Activated CD8-positive, alpha-beta memory T cell treated with anti-CD3 and anti-CD28 coated beads, Interleukin-2, amount 50 U/mL, for 24 hours (primary cell): ENCODE data around the gene MACROD2.

Experiments
- DNase-seq: peaks from one replicate; pipeline ENCODE4 v3.0.0-alpha.2; 2020; ENCODE audit errors: extremely low read depth

Gene MACROD2

DNA sequence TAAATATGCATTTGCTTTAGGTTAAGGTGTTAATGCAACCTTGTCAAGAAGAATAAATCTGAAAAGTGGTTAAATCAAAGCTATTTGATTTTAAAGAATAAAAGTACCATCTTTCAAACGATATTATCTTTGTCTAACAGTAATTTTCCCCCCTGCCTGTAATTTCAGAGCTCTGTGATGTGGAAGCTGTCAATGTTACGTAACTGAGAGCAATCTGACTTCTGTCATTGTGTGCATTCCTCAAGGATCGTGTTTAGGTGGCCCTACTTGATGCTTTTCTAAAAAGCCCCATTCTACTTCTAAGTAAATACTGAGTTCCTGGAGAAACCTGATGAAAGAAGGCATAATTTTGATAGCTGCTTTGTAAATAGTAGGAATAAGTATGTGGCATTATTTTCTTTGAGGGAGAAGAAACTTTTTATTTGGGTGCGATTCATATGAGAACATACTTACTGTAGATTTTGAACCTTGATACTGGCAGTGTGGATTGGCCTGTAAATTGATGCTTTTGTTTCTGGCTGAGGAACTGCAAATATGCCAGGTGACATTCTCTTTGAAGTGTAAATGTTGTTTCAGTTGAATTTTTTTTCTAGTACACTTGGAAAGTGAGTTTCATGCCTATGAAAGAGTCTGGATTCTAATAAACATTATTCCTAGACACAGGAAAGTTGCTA lies 871.7 kb downstream of the MACROD2 start:
- DNase-seq, result no peak

DNA sequence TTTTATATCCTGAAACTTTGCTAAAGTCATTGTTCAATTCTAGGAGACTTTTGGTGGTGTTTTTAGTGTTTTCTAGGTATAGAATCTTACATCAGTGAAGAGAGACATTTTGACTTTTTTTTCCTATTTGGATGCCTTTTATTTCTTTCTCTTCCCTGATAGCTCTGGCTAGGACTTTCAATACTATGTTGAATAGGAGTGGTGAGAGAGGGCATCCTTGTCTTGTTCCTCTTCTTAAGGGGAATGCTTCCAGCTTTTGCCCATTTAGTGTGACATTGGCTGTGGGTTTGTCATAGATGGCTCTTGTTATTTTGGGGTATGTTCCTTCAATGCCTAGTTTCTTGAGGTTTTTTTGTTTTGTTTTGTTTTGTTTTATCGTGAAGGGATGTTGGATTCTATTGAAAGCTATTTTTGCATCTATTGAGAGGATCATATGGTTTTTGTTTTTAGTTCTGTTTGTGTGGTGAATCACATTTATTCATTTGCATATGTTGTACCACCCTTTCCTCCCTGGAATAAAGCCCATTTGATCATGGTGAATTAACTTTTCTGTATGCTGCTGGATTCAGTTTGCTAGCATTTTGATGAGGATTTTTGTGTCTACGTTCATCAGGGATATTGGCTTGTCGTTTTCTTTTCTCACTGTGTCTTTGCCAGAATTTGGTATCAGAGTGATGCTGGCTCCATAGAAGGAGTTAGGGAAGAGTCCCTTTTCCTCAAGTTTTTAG lies 882.1 kb downstream of the MACROD2 start:
- no peak for DNase-seq

DNA sequence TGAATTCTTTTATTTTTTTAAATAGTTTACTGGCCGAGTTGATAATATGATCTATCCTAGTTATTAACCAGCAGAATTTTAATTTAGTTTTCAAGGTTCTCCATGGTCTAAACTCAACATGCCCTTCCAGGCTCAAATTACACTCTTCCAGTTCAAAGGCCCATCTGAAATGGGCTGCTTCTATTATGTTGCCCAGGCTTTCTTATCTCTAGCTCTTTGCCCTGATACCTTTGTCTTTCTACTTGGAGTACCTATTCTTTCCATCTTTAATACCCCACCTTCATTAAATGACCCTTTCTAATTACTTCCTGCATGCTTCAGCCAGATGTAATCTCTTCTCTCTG lies 883.3 kb downstream of the MACROD2 start:
- DNase-seq, result no peak

DNA sequence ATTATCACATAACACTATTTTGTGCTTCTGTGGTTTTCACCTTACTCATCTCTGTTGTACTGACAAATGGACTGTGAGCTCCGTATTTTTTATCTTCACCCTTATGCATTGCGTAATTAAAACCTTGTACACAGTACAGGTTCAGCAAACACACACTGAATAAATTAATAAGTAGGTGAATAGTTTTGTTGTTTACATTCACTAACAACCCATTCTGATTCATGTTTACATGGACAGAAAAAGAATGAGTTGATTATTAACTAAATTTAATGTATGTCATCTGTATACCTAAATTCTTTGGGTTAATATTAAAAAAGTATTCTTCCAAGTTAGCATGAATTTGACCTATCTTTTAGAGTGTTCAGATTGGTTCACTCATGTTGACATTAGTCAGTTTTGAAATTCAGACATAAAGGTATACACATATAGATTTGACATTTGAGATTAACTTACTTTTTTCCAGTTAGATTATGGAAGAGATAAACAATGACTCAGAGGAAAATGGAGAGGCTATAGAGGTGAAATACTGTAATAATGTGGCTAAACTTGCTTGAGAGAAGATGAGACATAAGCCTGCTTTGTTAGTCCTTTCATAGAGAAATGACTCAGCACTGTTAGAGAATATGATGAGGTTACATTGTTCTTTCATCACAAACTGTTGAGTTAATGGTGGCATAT lies 883.8 kb downstream of the MACROD2 start:
- DNase-seq, result no peak

DNA sequence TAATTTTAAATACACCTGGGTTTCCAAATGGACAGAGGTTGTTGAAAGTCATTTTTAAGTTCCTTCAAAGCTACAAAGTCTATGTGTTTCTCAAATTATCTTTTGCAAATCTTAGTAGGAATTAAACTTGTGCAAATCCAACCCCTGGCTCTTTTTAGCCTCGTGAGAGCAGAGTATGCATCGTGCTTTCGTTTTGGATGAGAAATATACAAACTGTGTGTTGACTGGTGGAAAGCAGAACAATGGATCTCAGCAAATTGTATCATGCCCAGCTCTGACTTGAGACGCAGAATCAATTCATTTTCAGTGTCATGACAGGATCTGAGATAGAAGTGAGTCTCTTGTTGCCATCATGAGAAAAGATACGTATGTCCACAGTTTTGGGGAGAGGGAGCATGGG lies 884.5 kb downstream of the MACROD2 start:
- DNase-seq, result no peak

DNA sequence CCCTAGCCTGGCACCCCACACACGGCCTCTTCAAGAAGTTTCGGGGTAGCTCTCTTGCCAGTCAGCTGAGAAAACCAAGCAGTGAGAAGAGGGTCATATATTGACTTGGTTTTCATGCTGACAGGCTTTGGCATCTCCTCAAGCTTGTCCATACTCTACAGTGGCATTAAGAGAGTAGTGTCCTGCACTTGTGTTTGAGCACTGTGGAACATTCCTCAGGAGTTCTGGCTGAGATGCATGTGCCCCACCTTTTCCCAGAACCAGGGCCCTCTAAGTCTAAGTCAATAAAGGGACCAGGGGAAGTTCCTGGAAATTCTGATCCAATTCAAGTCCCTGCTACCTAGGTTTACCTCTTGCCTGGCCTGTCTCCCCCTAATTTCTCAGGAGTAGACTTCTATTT lies 886.2 kb downstream of the MACROD2 start:
- no peak for DNase-seq

DNA sequence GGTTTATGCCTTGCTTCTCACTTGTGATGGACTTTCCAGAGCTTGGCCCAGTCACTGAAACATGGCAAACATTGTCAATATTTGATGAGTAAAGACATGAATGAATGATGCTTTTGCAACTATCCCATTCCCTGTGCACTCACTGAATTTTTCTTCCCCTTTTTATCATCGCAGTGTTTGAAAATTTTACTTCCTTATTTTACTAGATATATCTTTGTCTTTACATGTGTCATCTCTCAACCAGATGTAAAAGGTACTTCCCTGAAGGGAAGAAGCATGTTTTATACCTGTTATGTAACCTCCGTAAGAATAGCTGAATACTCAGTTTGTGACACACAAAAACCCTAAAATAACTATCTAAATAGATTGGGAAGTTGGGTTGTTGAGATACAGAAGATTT lies 886.8 kb downstream of the MACROD2 start:
- no peak for DNase-seq

DNA sequence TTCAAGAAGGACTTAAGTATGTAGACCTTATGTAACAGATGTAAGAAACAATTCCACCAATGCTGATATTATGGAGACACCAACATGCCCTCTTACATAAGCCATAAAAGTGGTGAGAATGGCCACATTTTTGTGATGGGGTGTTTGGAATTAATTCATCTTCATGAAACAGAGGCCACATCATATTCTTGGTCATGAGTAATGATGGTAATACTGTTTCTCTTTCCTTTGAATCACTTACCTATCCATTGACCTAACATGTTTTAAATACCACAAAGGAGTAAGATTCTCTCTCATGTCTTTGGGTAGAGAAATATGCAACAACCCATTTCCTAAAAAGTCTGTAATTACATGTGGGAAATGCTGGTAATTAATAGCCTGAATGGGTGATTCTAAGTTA lies 887.5 kb downstream of the MACROD2 start:
- DNase-seq, result no peak

DNA sequence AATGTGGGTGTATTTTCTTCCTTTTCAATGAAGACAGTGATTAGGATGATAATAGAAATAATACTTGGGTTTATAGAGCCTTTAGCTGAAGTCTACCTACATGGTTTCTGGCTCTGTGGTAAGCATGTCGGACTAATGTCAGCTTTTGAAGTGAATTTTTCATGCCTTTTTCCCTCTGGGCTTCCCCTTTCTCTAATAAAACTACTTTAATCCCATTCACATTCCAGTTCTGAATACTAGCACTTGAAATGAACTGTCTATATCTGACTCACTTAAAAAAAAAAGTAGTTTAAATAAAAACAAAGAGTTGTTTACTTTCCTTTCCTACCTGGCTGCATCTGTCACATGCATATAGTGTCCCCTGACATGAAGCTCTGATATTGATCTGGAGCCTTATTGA lies 888.0 kb downstream of the MACROD2 start:
- DNase-seq, result no peak

DNA sequence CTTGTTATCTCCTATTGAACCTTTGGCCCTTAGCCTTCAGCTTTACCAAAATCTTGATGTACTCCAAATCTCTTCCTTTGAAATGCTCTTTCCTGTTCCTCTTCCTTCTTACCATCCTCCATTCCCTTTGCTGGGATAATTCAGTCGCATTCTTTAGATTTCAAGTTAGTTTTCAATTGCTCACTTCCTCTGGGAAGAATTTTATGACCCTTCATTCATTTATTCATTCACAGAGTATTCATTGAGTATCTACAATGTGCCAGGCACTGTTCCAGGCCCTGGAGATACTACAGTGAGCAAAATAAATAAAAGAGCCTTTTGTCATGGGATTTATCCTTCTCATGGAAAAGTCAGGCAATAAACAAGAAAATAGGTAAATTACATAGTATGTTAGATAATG lies 890.3 kb downstream of the MACROD2 start:
- no peak for DNase-seq

DNA sequence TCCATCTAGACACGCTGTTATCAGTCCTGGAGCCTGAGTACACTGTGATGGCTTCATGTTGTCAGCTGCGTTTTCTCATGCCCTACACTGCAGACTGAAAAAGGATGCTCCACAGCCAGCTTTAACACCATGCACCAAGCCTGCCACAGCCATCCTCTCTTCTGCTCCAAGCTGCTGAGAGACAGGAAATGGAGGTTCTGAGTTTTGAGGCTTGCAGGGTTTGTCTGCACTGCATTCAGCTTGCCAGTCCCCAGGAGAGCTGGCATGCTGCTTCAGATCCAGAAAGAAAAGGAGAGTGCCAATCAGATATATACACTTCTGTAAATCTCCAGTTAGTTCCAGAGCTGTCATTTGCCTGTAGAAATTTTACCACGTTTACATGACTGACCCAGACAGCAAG lies 892.8 kb downstream of the MACROD2 start:
- no peak for DNase-seq

DNA sequence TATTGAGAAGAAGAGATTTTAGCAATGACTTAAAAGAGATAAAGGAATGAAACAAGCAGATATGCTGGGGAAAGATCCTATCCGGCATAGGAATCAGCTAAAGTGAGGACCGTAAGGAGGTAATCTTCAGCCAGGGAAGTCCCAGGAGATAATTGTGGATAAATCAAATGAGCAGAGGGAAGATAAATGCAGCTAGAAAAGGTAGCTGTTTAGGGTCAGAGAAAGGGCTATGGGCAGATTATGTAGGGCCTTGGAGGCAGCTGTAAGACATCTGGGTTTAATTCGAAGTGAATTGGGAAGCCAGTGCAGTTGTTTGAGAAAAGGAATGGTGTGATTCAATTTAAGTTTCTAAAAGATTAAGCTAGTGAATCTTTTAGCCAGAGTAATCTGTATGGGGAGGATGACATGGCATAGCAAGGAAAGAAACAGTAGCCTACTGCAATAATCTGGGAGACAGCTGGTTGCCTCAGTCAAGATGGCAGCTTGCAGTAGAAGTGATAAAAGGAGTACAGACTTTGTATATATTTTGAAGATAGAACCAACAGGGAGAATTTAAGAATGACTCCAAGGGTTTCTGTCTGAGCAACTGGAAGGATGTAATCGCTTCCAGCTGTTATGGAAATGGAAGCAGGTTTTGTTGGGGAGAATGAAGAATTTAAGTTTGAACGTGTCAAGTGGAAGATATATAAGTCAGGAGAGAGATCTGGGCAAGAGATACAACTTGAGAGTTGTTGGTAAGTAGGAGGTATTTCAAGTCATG lies 894.4 kb downstream of the MACROD2 start:
- DNase-seq, result no peak

DNA sequence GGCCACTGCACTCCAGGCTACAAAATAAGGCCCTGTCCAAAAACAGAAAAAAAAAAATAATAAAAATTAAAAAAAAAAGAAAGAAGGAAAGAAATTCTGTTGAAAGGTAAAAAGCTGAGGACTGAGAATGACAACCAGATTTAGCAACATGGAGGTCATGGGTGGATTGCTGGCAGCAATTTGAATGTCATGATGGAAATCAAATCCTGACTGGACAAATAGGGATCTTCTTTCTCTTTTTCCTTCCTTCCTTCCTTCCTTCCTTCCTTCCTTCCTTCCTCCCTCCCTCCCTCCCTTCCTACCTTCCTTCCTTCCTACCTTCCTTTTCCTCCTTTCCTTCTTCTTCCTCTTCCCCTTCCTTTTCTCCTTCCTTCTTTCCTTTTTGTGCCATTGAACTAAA lies 895.4 kb downstream of the MACROD2 start:
- no peak for DNase-seq

DNA sequence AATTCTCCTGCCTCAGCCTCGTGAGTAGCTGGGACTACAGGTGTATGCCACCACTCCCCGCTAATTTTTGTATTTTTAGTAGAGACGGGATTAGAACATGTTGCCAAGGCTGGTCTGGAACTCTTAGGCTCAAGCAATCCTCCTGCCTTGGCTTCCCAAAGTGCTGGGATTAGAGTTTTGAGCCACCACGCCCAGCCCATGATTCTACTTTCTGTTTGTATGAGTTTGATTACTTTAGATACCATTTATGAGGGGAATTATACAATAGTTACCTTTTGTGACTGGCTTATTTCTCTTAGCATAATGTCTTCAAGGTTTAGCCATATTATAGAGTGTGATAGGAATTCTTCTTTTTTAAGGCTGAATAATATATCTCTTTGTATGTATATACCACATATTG lies 897.5 kb downstream of the MACROD2 start:
- DNase-seq, result no peak

DNA sequence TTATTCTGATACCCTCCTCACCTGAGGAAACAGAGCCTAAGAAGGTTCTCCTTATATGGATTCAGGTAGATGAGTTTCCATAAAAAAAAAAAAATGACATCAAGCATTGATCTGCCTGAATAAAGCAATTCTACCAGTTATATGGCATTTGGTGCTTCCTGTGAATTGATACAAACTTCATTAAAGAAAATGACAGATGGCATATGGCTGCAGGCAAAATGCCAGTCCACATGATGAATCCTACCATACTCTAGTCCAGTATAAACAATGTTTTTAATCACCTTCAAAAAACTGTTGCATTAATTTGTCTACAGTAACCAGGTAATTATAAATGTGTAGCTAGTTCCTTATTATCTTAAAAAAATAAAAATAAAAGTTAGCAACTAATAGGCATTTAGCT lies 901.3 kb downstream of the MACROD2 start:
- no peak for DNase-seq

DNA sequence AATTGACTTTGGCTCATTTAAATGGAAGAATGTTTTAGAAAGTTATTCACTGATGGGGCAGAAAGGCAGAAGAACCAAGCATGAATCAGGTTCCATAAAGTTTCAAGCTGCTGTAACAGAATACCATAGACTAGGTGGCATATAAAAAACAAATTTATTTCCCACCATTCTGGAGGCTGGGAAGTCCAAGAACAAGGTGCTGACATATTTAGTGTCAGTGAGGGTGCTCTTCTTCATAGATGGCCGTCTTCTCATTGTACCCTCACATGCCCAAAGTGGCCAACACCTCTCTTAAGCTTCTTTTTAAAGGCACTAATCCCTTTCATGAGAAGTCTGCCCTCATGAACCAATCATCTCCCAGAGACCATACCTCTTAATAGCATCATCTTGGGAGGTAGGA lies 902.3 kb downstream of the MACROD2 start:
- DNase-seq, result no peak

DNA sequence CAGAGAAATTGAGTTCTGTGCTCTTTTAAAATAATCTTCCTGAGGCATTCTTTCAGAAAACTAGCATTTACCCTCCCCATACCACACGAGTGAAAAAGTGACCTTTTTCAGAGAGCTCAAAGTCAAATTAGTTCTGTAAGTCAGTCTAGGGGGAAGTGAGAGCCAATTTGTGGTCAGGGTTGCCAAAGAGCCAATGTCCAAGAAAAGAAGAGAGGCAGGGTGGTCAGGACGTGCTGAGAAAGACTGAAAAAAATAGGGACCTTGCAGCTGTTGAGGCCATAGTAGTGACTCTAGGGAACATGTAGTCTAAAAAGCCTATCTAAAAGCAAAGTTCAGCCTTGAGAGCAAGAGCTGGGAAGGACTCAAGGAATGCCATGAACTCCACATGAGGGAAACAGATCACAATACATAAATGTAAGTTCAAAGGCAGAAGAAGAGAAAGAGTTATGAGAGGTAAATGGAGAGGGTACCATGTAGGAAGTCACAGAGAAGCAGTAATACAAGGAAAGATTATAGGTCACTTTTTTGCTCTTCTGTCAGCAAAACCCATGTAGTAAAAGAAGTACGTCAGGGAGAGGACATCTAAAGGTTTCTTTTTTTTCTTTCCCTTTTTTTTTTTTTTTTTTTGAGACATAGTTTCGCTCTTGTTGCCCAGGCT lies 907.2 kb downstream of the MACROD2 start:
- DNase-seq, result no peak

DNA sequence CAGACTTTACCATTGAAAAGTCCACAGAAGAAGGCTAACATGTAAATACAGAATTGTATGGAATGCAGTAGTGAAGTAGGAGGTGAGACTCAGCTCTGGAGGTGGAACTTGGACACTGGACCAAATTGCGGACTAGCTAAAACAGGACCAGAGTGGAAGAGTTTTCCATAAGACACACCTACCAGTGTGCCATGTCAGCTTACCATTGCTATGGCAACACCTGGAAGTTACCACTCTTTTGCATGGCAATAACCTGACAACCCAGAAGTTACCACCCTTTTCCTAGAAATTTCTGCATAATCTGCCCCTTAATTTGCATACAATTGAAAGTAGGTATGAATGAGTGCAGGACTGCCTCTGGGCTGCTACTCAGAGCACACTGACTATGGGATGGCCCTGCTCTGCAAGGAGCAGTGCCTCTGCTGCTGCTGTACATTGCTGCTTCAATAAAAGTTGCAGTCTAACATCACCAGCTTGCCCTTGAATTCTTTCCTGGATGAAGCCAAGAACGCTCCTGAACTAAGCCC lies 911.7 kb downstream of the MACROD2 start:
- DNase-seq, result no peak

DNA sequence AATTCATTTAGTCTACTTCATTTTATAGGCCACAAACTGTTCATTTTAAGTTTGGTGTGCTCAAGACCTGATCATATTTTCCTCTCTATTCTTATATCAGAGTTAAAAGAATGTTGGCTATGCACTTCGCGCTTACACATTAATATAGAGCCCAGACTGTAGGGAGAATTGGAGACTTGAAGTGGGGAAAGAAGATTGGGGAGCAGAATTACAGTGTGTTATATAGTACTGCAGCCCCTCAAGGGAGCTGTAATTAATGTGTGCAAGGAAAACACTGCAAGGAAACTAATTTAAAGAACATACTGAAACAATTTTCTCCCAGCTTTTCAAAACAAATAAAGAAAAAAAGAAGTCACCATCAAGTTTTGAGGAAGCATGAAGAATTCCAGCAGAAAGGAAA lies 914.8 kb downstream of the MACROD2 start:
- no peak for DNase-seq

DNA sequence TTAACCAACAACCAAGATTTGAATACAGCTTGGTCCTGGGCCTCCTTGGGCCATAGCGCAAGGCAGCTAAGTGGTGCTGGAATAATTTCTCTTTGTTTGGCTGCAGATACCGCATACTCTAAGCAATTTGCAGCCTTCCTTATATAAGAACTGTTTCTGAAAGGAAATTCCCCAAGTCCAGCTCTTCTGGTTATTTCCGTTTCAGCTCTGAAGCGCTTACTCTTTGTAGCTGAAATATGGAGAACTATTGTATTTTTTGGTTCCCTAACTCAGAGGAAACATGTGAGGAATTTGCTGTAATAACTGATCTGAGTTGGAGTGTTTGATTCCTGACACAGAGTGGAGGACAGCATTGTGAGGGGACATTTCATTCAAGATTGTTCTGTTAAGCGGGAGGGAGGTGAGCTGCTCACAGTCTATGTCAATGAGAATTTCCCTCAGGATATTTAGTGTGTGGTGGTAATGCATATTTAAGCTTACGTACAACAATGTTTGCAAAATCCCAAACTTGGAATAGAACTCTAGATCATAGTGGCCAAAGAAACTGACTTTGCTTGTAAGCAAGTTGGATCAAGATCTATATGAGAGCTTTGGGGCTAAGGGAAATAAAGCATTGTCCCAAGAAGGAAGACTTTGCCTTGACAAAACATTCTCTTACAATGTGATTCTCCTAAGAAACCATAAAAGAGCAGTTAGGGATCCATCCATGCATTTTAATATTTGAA lies 918.7 kb downstream of the MACROD2 start:
- no peak for DNase-seq

DNA sequence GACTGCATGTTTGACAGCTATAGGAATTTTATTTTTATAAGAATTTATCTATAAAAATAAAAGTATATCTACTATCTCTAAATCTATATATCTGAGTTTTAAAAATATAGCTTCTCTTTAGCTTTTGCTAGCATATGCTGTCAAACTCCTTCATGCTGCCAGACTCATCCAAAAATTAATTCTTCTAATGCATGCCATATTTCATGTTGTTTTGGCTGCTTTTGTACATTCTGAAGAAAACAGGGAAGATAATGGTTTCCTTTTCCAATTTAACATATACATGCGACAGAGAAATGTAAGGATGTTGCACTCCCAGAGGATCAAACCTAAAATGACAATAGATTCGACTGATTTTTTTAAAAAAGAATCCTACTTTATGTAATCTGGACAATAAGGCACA lies 919.3 kb downstream of the MACROD2 start:
- DNase-seq, result no peak
